GM18951 (cell line): ENCODE results near the gene TEX13B.

Experiments used
- POLR2A ChIP-seq: IDR thresholded peaks from 4 replicates; pipeline ENCODE4 v1.6.1; 2011; ENCODE audit warnings: mild to moderate bottlenecking; ENCODE audit not compliant: insufficient read length, insufficient read depth; ENCODE audit errors: extremely low read depth
- in situ Hi-C: fragments of 300-500 bp; cut with MboI; formaldehyde crosslinking; loops from one replicate; pipeline ENCODE4 v1.12.0; 2022; ENCODE audit warnings: low sequenced_read_pairs, mixed read lengths, inconsistent platforms; ENCODE audit not compliant: unreplicated experiment

The TEX13B gene

GRCh38 chrX:107982356-107982755 is at the start of gene TEX13B:
Gene TEX13B, minus strand, starts transcription at chrX:107982370. Its CDS starts 243 bp downstream, at chrX:107982127.
- no peak for TF ChIP-seq POLR2A
- in situ Hi-C loops, result no loop called here

GRCh38 chrX:108029928-108030711 is 48.0 kb upstream of the TEX13B start:
- TF ChIP-seq POLR2A, result no peak
- in situ Hi-C loops, result no loop called here

GRCh38 chrX:108028854-108029253 is 46.7 kb upstream of the TEX13B start:
- no peak for TF ChIP-seq POLR2A
- in situ Hi-C loops, result no loop called here

- no peak for TF ChIP-seq POLR2A
- in situ Hi-C loops, result no loop called here
Observed at GRCh38 chrX:108025954-108026600, 43.9 kb upstream of the TEX13B start.

GRCh38 chrX:108025376-108025775 is 43.2 kb upstream of the TEX13B start:
- no peak for TF ChIP-seq POLR2A
- in situ Hi-C loops, result no loop called here

- TF ChIP-seq POLR2A, result no peak
Observed at GRCh38 chrX:108022491-108023089, 40.4 kb upstream of the TEX13B start.

GRCh38 chrX:108020631-108021030 is 38.5 kb upstream of the TEX13B start:
- in situ Hi-C loops, result no loop called here
- no peak for TF ChIP-seq POLR2A

More at GRCh38 chrX:108022491-108023089, 40.4 kb upstream of the TEX13B start:
- in situ Hi-C loops, result no loop called here

- in situ Hi-C loops, result no loop called here
- TF ChIP-seq POLR2A, result no peak
Observed at GRCh38 chrX:108019382-108019875, 37.3 kb upstream of the TEX13B start.

- in situ Hi-C loops, result no loop called here
- TF ChIP-seq POLR2A, result no peak
Observed at GRCh38 chrX:108018656-108019381, 36.6 kb upstream of the TEX13B start.

- in situ Hi-C loops, result no loop called here
- no peak for TF ChIP-seq POLR2A
Observed at GRCh38 chrX:108001218-108001814, 19.1 kb upstream of the TEX13B start.

GRCh38 chrX:108000751-108001150 is 18.6 kb upstream of the TEX13B start:
- in situ Hi-C loops, result no loop called here
- TF ChIP-seq POLR2A, result no peak

GRCh38 chrX:107996124-107996523 is 14.0 kb upstream of the TEX13B start:
- TF ChIP-seq POLR2A, result no peak
- in situ Hi-C loops, result no loop called here
